ENCODE data around the gene A4GALT.
"Not testable (repeated sequence)": the region's sequence is repeated elsewhere in the genome, so short reads cannot be mapped to it uniquely, and the experiment has no call there.

A4GALT gene

GRCh38 chr22:42720263-42721044 lies at the start of gene A4GALT:
A4GALT (minus strand) TSS chr22:42720870; CDS start chr22:42693951, 26,919 bp downstream.
- Mint-ChIP-seq H3K27ac (no peak within 1 kb of the TSS), H3K4me3 (peak within 1 kb of the TSS; percentile 73), H3K36me3 (ENCODE audit: low read depth) (no peaks in the 10 kb centered on the region), H3K27me3 (ENCODE audit: low read depth) (peaks cover 61% of the 10 kb centered on the region), H3K9me3 (no peaks in the 10 kb centered on the region), H3K4me1 (ENCODE audit: low read depth) (peaks cover 6% of the 10 kb centered on the region)
- no peak for DNase-seq (ENCODE audit: low spot score)

DNA sequence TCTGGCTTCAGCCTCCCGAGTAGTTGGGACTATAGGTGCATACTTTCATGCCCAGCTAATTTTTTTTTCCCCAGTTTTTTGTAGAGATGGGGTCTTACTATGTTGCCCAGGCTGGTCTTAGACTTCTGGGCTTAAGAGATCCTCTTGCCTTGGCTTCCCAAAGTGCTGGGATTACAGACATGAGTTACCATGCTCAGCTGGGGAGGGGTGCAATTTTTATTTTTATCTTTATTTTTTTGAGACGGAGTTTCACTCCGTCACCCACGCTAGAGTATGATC lies 49.7 kb upstream of the A4GALT start:
- H3K4me3 Mint-ChIP-seq = no peak overlapping the region
- H3K4me1 Mint-ChIP-seq (ENCODE audit: low read depth) = no peaks in the 10 kb centered on the region
- H3K27ac Mint-ChIP-seq = no peak overlapping the region
- H3K36me3 Mint-ChIP-seq (ENCODE audit: low read depth) = no peaks in the 10 kb centered on the region
- no peaks in the 10 kb centered on the region for H3K9me3 Mint-ChIP-seq
- H3K27me3 Mint-ChIP-seq (ENCODE audit: low read depth) = no peaks in the 10 kb centered on the region
- no peak for DNase-seq (ENCODE audit: low spot score)

DNA sequence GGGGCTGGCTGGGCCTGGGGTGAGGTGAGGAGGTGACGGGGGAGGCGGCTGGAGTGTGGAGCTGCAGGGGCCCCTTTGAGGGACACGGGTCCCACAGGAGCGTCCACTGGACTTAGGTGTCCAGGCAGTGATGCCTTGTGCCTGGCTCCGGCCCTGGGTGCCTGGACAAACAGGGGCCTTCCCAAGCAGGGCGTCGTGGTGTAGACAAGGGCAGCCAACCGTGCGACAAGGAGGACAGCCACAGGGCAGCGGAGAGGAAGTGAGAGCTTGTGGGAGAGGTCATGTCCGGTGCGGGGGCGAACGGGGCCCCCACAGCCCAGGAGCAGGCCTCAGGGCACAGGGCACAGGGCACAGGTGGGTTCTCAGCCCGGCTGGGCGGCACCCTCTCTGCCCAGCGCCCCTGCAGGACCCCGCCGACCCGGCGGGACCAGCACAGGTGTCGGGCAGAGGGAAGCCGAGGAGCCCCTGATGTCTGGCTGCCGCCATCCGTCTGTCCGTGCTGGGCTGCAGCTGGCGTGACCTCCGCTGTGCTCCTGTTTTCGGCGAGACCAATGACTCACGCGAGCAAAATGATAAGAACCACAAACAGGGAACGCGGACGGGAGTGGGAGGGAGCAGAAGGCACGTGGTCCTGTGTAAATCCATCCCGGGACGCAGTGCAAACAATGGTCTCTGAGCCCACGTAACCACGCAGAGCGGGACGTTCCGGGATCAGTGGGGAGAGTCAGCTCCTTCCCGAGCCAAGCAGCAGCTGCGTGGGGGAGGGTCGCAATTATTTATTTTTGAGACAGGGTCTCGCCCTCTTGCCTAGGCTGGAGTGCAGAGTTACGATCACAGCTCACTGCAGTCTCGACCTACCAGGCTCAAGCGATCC lies 49.1 kb upstream of the A4GALT start:
- no peak for DNase-seq (ENCODE audit: low spot score)

GRCh38 chr22:42769238-42769573 lies 48.5 kb upstream of the A4GALT start:
- no peak for DNase-seq (ENCODE audit: low spot score)
- H3K27ac Mint-ChIP-seq = no peak overlapping the region
- H3K4me3 Mint-ChIP-seq = no peak overlapping the region
- no peaks in the 10 kb centered on the region for H3K36me3 Mint-ChIP-seq (ENCODE audit: low read depth)
- H3K4me1 Mint-ChIP-seq (ENCODE audit: low read depth) = no peaks in the 10 kb centered on the region
- no peaks in the 10 kb centered on the region for H3K9me3 Mint-ChIP-seq
- H3K27me3 Mint-ChIP-seq (ENCODE audit: low read depth) = no peaks in the 10 kb centered on the region

More for the DNA sequence above, 49.1 kb upstream of the A4GALT start:
- Mint-ChIP-seq H3K27ac (peak overlapping the region; percentile 36), H3K9me3 (no peaks in the 10 kb centered on the region), H3K27me3 (ENCODE audit: low read depth) (no peaks in the 10 kb centered on the region), H3K4me1 (ENCODE audit: low read depth) (no peaks in the 10 kb centered on the region), H3K4me3 (no peak overlapping the region), H3K36me3 (ENCODE audit: low read depth) (no peaks in the 10 kb centered on the region)

DNA sequence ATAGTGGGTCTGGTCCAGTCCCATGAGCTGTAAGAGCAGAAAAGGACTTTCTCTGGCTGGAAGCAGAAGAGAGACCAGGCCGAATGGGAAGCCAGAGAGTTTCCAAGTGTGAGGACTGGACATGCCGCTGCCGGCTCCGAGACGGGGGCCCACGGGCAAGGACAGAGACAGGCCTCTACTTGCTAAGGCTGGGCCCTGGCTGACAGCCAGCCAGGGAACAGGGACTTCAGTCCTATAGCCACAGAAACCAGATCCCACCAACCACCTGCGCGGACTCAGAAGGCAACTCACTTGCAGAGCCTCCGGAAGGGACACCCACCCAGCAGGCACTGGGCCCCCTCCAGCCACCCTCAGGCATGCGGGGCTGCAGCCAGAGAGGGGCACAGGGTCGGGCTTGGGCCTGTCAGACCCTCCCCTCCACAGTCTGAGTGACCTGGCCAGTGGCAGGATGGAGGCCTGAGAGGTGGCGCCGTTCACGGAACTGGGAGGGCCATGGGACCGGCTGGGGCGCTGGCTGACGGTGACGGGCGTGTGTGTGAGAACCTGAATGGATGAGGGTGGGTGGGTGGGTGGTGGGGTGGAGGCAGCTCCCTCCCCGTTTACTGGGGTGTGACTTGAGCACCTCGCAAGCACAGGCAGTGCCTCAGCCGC lies 47.8 kb upstream of the A4GALT start:
- Mint-ChIP-seq H3K9me3 (no peaks in the 10 kb centered on the region), H3K27ac (no peak overlapping the region), H3K36me3 (ENCODE audit: low read depth) (no peaks in the 10 kb centered on the region), H3K27me3 (ENCODE audit: low read depth) (no peaks in the 10 kb centered on the region), H3K4me1 (ENCODE audit: low read depth) (no peaks in the 10 kb centered on the region), H3K4me3 (no peak overlapping the region)
- no peak for DNase-seq (ENCODE audit: low spot score)

- no peak overlapping the region for H3K4me3 Mint-ChIP-seq
- no peaks in the 10 kb centered on the region for H3K9me3 Mint-ChIP-seq
- no peaks in the 10 kb centered on the region for H3K4me1 Mint-ChIP-seq (ENCODE audit: low read depth)
These were observed 46.2 kb upstream of the A4GALT start for GRCh38 chr22:42766860-42767259.

GRCh38 chr22:42764895-42765363 lies 44.3 kb upstream of the A4GALT start:
- Mint-ChIP-seq H3K27ac (no peak overlapping the region), H3K4me1 (ENCODE audit: low read depth) (no peaks in the 10 kb centered on the region), H3K27me3 (ENCODE audit: low read depth) (no peaks in the 10 kb centered on the region), H3K4me3 (no peak overlapping the region), H3K9me3 (no peaks in the 10 kb centered on the region), H3K36me3 (ENCODE audit: low read depth) (no peaks in the 10 kb centered on the region)
- DNase-seq (ENCODE audit: low spot score) = no peak

More at GRCh38 chr22:42766860-42767259, 46.2 kb upstream of the A4GALT start:
- Mint-ChIP-seq H3K36me3 (ENCODE audit: low read depth) (no peaks in the 10 kb centered on the region), H3K27ac (no peak overlapping the region), H3K27me3 (ENCODE audit: low read depth) (no peaks in the 10 kb centered on the region)
- no peak for DNase-seq (ENCODE audit: low spot score)

DNA sequence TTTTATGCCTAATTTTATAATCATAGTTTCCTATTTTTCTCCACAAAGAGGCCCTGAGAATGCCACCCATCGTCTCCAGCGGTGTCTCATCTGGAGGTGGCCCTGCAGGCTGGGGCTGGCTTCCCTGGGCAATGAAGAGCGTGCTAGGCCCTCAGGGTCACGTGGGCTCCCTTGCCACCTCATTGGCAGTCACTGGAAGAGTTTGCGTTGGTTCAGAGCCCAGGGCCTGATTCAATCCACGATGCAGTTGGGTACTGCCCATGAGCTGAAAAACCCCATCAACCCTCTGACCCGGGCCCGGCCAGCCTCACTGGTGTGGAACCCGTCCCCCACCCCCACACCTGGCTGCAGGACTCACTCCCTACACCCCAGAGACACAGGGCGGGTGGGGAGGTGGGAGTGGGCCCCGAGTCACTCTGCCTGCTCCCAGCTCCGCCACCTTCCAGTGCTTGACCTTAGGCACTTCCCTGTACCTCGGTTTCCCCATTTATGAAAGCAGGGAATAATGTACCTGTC lies 43.4 kb upstream of the A4GALT start:
- Mint-ChIP-seq H3K9me3 (no peaks in the 10 kb centered on the region), H3K27ac (no peak overlapping the region), H3K27me3 (ENCODE audit: low read depth) (no peaks in the 10 kb centered on the region), H3K36me3 (ENCODE audit: low read depth) (no peaks in the 10 kb centered on the region), H3K4me3 (no peak overlapping the region), H3K4me1 (ENCODE audit: low read depth) (no peaks in the 10 kb centered on the region)
- DNase-seq (ENCODE audit: low spot score) = no peak

GRCh38 chr22:42760806-42761565 lies 40.3 kb upstream of the A4GALT start:
- Mint-ChIP-seq H3K27me3 (ENCODE audit: low read depth) (no peaks in the 10 kb centered on the region), H3K27ac (no peak overlapping the region), H3K4me1 (ENCODE audit: low read depth) (no peaks in the 10 kb centered on the region), H3K36me3 (ENCODE audit: low read depth) (no peaks in the 10 kb centered on the region), H3K9me3 (no peaks in the 10 kb centered on the region), H3K4me3 (no peak overlapping the region)
- no peak for DNase-seq (ENCODE audit: low spot score)

DNA sequence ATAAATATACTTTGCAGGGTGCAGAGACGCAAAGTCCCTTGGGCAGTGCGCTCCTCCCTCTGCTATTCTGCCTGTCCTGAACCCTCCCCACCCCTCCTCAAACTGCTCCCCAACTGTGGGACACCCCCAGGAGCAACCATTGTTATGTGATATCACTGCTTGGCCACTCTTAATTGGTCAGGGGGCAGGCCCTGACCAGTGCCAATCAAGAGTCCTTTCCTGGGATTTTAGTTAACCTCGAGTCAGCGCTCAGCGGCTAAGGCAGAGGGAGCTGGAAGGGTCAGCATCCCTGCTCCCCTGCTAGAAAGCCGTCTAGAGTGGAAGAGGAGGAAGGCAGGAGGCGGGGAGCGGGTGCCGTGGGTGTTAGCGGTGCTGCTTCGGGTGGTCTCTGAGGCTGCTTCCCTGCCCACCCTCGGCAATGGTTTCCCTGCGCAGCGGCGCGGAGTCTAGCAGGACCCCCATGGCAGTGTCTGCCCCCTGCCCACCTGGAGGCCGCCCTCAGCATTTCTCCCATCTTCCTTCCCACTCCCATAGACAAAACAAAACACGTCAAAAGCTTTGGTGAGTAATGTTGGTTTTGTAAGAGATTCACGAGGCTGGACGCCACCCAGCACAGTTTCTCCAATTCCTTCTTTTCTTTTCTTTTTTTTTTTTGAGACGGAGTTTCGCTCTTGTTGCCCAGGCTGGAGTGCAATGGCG lies 38.4 kb upstream of the A4GALT start:
- H3K36me3 Mint-ChIP-seq (ENCODE audit: low read depth) = no peaks in the 10 kb centered on the region
- DNase-seq (ENCODE audit: low spot score) = no peak
- no peak overlapping the region for H3K27ac Mint-ChIP-seq
- H3K4me3 Mint-ChIP-seq = no peak overlapping the region
- no peaks in the 10 kb centered on the region for H3K4me1 Mint-ChIP-seq (ENCODE audit: low read depth)
- H3K27me3 Mint-ChIP-seq (ENCODE audit: low read depth) = no peaks in the 10 kb centered on the region
- H3K9me3 Mint-ChIP-seq = no peaks in the 10 kb centered on the region

DNA sequence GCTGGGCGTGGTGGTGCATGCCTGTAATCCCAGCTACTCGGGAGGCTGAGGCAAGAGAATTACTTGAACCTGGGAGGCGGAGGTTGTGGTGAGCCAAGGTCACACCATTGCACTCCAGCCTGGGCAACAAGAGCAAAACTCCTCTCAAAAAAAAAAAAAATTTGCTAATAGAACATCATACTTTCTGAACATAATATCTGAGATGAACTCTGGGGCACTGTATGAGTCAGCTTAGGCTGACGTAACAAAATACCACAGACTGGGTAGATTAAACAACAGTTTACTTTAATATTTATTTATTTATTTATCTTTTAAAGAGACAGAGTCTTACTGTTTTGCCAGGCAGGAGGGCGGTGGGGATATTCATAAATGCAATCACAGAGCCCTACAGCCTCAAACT lies 34.9 kb upstream of the A4GALT start:
- not testable (repeated sequence) for DNase-seq (ENCODE audit: low spot score); H3K4me3 Mint-ChIP-seq; H3K4me1 Mint-ChIP-seq (ENCODE audit: low read depth); H3K27ac Mint-ChIP-seq; H3K36me3 Mint-ChIP-seq (ENCODE audit: low read depth); H3K27me3 Mint-ChIP-seq (ENCODE audit: low read depth); H3K9me3 Mint-ChIP-seq

- not testable (repeated sequence) for H3K4me1 Mint-ChIP-seq (ENCODE audit: low read depth); H3K27ac Mint-ChIP-seq; H3K4me3 Mint-ChIP-seq; DNase-seq (ENCODE audit: low spot score); H3K27me3 Mint-ChIP-seq (ENCODE audit: low read depth); H3K9me3 Mint-ChIP-seq; H3K36me3 Mint-ChIP-seq (ENCODE audit: low read depth)
These were observed 34.5 kb upstream of the A4GALT start for GRCh38 chr22:42755121-42755520.

DNA sequence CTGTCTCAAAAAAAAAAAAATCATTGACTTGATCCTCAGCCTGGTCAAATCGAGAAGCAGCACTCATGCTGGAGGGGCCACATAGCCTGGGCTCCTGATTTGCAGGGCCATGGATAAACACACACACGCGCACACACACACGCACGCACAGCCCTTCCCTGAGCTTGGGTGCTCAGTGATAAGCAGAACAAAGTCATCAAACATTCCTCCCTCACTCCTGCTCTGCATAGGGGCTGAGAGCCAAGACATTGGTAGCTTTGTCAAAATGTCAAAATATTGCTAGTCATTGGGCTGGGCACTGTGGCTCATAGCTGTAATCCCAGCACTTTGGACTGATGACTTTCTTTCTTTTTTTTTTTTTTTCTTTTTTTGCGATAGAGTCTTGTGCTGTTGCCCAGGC lies 34.0 kb upstream of the A4GALT start:
- no peak for DNase-seq (ENCODE audit: low spot score)
- Mint-ChIP-seq H3K27me3 (ENCODE audit: low read depth) (no peaks in the 10 kb centered on the region), H3K9me3 (no peaks in the 10 kb centered on the region), H3K4me3 (no peak overlapping the region), H3K4me1 (ENCODE audit: low read depth) (no peaks in the 10 kb centered on the region), H3K36me3 (ENCODE audit: low read depth) (no peaks in the 10 kb centered on the region), H3K27ac (no peak overlapping the region)
